GM19193 (cell line): ENCODE data around the gene METTL24.

Experiments
- POLR2A ChIP-seq: IDR thresholded peaks from 4 replicates; pipeline ENCODE4 v1.6.1; 2011; ENCODE audit not compliant: insufficient read depth, insufficient read length; ENCODE audit errors: extremely low read depth

METTL24 gene

DNA sequence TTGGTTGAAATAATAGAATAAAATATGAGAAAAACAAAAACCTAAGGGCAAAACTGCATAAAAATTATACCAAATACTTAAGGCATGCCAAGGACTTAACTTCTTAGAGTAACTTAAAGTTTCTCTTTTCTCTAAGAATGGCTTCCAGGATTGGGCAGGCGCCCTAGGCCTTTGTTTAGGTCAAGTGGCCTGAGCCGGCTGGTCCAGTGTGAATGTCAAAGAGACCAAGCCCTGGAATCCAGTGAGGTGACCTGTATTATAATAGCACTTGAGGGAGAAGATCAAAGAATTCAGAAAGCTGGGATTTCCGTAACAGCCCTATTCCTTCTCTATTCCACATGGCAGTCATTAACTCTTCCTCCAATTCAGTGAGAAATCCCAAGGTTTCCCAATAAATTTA lies 6.6 kb downstream of the METTL24 start:
- no peak for TF ChIP-seq POLR2A

DNA sequence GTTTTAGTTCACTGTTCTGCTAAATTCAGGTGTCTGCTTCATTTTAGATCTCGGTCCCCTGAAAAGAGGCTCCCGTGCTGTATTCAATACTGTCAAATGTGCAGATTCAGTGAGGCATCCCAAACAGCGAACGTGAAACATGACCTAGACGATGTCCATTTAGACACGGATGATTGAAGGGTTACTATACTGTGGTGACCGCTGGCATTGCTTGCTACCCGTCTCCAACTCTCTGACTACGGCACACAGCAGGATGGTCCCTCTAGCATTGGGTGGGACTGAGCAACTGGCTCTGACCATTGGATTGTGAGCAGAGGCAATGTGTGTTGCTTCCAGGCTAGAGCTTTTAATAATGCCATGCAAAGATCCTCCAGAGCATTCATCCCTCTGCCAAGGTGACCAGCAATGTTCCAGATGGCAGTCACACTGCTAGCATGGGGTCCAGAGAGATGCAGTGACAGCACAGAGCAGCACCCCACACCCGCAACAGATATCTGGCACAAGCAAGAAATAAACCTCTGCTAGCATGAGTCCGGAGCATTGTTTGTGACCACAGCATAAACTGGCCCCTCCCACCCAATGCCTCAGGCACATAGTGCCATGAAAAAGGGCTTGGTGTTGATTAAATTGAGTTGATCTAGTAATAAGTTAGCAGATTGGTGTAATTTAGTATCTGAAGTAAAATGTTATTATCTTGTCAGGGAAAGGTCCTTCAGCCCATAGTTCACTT lies 9.0 kb downstream of the METTL24 start:
- no peak for TF ChIP-seq POLR2A

DNA sequence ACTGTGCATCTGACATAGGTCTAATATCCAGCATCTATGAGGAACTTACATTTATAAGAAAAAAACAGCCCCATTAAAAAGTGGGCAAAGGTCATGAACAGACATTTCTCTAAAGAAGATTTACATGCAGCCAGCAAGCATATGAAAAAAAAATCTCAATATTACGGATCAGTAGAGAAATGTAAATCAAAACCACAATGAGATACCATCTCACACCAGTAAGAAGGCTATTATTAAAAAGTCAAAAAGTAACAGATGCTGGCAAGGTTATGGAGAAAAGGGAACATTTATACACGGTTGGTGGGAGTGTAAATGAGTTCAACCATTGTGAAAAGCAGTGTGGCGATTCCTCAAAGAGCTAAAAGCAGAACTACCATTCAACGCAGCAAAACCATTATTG lies 13.1 kb downstream of the METTL24 start:
- TF ChIP-seq POLR2A, result no peak

DNA sequence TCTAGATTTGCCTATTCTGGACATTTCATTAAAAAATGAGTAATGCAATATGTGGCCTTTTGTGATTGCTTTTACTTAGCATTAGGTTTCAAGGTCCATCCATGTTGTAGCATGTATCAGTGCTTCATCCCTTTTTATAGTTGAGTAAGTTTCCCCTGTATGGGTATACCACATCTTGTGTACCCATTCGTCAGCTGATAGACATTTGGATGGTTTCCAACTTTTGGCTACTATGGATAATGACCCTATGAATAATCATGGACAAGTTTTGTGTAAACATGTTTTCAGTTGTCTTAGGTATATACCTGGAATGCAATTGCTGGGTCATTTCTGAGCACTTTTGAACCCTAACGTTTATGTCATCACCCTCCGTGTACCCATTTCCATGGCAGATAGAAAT lies 15.4 kb downstream of the METTL24 start:
- TF ChIP-seq POLR2A, result no peak

DNA sequence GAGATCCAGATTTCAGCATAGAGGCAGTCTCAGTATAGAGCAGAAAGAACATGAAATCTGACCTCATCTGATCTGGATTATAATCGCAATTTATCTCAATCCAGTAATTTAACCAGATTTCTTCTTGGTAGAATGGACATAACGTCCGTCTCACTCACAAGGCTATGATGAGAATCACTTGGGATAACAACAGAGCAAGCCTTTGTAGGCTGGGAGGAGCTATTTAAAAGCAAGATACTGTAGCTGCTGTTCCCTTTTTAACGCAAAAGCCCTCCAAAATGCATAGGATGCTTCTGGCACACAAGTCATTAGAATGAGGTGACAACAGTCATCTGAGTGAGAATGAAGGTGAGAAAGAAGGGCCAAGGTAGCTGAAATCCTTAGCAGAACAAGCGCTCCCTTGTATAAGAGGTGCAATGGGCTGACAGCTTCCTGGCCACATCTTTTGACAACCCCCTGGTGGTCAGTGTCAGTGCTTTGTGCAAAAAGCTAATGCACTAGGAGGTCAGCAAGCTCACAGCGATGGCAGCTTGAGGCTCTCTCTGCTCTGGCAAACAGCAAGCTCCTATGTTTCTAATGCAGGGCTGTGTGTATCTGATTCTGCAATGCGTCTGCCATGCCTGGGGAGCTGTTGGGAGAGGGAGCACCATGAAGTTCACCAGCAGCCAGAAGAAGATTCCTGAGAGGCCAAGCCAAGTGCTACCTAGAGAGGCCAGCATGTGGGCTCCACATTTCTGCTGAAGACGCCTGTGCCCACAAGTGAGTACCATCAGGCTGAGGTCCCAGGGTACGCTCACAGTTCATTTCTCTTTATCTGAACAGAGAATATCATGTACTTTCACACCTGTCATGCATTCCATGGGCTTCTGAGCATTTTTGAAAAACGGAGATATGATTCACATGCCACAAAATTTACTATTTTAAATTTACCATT lies 16.2 kb downstream of the METTL24 start:
- no peak for TF ChIP-seq POLR2A

DNA sequence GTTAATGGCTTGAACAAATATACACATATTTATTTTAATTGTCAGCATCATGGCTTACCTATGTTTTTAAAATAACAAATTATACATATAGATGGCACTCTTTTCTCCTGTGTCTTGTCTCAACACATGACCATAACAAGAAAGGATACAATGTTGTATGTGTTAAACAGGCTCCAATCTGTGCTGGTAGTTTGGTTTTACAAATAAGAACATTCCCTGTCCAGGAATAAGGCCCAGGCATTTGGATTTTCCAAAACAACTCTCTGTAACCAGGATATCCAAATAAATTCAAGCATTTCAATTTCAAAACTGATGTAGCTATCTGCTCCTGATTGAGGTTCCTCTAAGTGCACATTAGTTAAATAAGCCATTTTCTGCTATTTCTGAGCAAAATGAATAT lies 17.1 kb downstream of the METTL24 start:
- no peak for TF ChIP-seq POLR2A

DNA sequence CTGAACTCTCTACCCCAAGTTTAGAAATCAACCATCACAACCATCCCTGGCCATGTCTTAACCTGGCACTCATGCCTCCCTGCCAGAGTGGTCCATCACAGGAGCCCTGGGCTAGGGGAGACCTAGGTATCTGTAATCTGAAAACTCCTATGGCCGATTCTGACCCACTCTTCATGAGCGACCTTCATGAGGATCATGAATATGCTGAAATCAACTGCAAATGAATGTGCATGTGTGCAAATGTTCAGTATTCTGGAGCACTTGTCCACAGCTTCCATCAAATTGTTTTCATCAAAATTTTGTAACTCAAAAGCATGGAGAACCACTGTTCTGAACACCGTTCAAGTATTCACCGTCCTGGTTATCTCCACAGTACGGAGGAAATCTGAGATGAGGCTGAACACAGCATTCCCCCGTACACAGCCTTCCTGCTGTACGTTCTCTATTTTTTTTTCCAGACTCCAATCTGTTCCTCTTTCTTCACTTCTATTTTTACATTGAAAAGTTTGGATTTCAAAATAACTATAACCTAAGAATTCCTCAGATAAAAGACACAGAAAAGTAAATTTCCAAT lies 17.7 kb downstream of the METTL24 start:
- TF ChIP-seq POLR2A, result no peak

DNA sequence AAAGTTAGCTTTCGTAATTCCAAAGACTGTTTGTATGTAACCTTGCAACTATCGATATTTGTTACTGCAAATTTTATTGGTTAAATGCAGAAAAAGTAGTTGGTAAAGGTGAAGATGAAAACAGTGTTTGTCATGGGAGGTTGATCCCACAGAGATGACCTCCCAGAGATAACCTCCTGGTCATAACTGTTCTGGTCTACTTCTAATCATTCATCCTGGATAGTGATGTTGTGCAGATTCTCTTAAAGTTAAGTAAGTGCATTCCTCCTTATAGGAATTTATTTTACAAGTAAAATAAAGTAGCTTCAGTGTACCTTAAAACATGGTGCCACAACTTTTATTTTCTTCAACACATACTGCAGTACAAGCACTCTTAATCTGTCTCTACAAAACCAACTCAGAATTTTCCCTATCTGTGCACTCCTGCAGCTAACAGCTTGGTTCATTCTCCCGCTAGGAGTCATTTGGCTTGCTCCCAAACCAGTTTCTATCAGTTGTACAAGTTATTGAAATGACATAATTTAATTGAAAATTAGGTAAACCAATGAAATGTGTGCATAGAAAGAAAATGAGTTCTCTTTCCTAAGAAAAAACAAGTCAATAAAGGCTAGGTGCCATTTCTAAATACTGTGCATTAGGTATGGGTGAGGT lies 19.2 kb downstream of the METTL24 start:
- TF ChIP-seq POLR2A, result no peak

DNA sequence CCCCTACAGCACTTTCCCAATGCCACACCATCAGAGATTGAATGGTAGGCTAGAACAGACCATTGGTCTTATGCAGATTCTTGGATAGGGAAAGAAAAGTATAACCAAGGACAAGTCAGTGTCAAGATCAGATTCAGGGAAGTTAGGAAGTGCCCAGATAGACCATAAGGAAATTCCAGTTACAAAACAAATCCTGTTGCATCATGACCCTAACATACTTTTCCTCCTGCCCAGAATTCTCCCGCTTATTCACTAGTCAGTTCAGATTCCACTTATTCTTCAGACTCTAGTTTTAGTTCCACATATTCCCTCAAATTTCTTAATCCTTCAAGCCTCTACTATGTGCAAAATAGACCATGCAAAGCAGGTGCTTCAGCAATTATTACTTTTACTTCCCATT lies 20.7 kb downstream of the METTL24 start:
- no peak for TF ChIP-seq POLR2A

DNA sequence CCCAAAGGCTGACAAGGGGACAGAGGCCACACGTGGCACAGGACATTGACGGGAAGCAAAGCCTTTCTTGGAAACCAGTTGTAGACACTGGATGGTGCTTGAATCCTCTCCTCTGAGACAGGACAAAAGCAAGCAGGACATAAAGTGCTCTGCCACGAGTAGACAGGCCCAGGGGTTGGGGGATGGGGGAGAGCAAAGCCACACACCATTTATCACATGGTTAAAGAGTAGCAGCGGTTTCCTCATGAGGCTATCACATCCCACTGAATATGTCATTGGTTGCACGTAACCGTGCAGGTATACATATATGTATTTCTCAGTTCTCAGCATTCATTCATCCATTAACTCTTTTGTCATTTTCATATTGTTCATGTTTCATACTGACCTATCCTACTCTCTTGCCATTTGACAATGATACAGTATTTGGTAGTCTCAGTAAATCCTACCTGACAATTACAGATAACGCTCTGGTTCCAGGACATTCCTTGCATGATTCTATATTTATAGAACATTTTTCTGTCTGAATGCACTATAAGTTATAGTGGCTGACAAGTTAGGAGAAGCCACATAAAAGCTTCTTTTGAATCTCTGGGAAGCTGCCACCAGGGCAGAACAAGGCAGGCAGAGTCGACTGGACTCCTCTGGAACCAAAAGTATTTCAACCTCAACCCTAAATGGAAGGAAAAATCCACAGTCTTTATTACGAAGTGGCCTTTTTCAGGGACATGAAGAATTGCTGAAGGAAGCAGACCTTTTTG lies 23.5 kb downstream of the METTL24 start:
- no peak for TF ChIP-seq POLR2A

DNA sequence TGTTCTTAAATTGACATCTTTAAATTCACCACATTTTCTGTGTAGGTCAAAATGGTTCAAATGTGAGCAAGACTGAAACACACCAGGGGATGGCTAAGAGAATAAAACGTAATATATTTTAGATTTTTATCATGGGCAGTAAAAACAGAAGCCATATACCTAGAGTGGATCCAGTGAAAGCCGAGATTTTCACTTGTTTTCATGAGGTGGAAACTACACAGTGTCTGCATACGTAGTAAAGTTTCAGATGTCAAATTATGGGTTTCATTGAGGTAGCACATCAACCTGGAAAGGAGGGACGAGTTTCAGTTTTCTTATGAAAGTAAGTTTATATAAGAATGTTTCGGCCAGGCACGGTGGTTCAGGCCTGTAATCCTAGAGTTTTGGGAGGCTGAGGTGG lies 25.9 kb downstream of the METTL24 start:
- TF ChIP-seq POLR2A, result no peak

DNA sequence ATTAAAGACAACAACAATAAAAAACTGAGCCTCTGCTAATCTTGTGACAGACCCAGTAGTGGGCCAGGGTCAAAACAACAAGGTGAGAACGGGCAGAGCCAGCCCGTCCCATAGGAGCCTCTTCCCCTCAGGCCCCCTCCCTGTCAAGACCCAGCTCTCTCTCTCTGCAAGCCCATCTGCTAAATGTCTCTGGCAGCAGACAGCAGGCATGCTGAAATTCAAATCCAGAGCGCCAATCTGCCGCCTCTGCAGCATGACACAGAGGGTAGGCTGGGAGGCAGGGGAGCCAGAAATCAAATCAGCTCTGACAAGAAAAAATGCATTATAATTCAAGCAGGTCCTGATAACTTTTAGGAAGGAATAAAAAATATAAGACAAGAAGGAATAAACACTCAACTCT lies 26.3 kb downstream of the METTL24 start:
- no peak for TF ChIP-seq POLR2A

DNA sequence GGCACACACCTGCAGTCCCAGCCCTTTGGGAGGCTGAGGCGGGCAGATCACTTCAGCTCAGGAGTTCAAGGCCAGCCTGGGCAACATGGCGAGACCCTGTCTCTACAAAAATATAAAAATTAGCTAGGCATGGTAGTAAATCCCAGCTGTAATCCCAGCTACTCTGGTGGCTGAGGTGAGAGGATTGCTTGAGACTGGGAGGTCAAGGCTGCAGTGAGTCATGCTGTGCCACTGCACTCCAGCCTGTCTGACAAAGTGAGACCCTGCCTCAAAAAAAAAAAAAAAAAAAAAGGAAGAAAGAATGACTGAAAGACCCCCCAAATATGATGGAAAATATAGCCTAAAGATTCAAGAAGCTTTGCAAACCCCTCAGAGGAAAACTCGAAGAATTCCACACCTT lies 26.8 kb downstream of the METTL24 start:
- TF ChIP-seq POLR2A, result no peak

DNA sequence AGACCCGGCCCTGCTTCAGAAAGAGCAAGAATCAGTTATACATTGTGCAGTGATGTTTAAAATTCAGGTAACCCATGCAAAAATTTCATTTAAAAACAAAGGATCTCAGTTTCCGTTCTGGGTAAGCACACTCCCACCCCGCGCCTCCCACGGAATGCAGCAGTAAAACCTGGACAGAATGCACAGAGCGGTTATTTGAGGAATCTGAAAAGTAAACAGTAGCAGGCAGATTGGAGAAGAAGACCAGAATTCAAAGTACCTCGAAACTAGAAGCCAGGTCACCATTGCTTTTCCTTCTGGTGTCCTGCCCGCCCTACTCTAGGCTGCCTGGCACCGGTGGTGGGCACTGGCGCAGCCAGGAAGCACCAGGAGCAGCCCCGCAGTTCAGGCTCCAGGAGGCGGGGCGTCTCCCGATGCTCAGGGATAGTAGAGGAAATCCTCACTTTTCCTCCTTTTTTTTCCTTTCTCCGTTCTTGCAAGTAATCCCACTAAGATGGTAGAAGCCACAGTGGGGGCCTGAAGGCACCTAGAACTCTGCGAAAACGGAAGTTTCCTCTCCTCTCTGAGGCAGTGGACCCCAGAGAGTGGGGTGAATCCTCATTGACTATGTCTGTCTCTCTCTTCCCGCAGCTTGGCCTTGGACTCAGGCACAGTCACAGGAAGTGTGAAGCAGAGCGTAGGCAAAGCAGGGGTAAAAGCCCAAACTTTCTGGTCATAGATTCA lies 28.3 kb downstream of the METTL24 start:
- TF ChIP-seq POLR2A, result no peak

DNA sequence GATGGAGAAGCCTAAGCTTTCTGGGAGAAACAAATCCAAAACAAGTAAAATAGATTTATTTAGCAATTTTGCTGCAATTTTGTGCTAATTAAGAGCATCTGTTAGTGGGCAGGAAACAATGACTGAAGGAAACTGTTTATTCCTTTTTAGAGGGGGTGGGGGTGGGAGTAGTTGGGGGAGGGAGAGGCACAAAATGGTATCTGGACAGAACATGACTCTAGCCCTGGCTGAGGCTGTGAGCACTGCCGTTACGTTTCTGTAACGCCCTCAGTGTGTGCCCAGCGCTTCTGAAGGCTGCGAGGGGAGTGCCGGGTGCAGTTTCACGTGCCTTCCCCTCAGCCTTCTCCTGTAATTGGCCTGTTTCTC lies 28.8 kb downstream of the METTL24 start:
- TF ChIP-seq POLR2A, result no peak

DNA sequence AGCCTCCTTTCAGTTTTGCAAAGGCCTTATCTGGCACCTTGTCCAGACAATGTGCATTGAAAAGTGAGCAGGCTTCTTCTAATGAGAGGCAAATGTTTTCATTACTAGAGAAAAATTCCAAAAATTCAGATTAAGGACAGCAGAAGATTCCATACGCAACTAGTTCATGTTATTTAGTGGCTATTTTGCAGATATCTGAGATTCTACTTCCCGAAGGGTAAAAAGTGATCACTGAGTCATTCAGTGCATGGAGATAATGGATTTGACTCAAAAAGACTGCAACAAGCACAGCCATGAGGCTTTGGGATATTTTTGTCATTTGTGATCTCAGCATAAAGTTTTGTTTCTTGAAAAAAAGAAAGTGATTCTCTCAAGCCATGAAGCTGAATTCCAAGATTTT lies 29.9 kb downstream of the METTL24 start:
- TF ChIP-seq POLR2A, result no peak
